NCI-H2081 treated with DMSO at 0.1 percent for 48 hours (cell line): ENCODE measurements around the gene THAP8.
A peak's percentile ranks its signal among the peaks of the same experiment; 100 is the strongest.
"Not testable (repeated sequence)": the region's sequence is repeated elsewhere in the genome, so short reads cannot be mapped to it uniquely, and the experiment has no call there.

Source experiments
- DNase-seq: peaks from one replicate; lab custom pipeline; 2025; lab: John Stamatoyannopoulos, UW

Gene THAP8

DNA sequence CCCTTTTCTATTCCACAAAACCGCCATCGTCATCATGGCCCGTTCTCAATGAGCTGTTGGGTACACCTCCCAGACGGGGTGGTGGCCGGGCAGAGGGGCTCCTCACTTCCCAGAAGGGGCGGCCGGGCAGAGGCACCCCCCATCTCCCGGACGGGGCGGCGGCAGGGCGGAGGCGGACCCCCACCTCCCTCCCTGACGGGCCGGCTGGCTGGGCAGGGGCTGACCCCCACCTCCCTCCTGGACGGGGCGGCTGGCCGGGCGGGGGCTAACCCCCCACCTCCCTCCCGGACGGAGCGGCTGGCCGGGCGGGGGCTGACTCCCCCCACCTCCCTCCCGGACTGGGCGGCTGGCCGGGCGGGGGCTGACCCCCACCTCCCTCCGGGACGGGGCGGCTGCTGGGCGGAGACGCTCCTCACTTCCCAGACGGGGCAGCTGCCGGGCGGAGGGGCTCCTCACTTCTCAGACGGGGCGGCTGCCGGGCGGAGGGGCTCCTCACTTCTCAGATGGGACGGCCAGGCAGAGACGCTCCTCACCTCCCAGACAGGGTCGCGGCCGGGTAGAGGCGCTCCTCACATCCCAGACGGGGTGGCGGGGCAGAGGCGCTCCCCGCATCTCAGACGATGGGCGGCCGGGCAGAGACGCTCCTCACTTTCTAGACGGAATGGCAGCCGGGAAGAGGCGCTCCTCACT is 14.9 kb upstream of the THAP8 start:
- not testable (repeated sequence) for DNase-seq

- DNase-seq, result no peak
Observed at GRCh38 chr19:36067681-36068080, 13.6 kb upstream of the THAP8 start.

DNA sequence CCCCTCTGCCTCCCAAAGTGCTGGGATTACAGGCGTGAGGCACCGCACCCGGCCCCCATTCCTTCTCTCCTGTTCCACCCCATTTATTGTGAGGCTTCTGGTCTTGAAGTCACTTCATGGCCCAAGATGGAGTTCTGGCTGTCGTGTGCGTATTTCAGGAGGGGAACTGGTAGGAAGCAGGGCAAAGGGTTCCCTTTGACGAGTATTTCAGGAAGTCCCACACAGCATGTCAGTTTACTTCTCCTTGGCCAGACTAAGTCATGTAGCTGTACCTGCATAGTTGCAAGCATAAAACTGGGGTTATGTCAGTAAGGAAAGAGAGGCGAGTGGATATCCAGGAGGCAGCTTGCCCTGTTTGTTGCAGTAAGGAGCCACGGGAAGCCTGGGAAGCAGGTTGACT is 10.7 kb upstream of the THAP8 start:
- DNase-seq, result no peak

DNA sequence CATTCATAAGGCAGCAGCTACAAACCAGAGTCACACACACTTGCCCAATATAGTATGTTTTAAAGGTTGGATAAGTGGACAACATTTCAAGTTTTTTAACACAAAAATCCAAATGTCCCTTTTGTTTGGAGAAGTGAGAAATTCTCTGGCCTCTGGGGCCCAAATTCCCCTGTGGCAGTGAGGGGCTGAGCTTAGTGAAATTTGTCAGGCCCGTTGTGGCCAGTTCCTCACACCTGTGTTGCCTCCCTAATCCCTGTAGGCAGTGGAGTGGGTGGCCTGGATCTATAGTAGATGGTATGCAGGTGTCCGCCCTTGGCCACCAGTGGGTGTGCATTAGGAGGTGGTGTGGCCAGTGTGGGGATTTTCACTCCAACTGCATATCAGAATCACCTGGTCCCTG is 7.3 kb upstream of the THAP8 start:
- DNase-seq, result no peak

DNA sequence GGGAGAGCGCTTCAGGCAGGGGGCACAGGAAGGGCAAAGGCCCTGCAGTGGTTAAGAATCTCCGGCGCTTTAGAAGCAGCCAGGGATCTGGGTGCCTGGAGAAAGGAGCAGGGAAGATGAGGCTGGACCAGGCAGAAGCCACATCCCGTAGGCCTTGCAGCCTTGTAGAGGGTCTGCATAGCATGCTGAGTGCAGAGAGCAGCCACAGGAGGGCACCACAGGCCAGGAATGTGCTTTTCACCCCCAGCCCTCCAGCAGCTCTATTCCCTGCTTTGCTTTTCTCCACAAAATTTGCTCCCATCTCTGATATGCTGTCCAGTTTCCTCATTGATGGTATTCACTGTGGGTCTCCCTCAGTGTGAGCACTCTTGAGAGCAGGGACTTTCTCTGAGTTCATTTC is 6.3 kb upstream of the THAP8 start:
- DNase-seq, result no peak

- DNase-seq, result no peak
Observed at GRCh38 chr19:36059180-36059910, 5.3 kb upstream of the THAP8 start.

- DNase-seq, result no peak
Observed at GRCh38 chr19:36058481-36059179, 4.5 kb upstream of the THAP8 start.

DNA sequence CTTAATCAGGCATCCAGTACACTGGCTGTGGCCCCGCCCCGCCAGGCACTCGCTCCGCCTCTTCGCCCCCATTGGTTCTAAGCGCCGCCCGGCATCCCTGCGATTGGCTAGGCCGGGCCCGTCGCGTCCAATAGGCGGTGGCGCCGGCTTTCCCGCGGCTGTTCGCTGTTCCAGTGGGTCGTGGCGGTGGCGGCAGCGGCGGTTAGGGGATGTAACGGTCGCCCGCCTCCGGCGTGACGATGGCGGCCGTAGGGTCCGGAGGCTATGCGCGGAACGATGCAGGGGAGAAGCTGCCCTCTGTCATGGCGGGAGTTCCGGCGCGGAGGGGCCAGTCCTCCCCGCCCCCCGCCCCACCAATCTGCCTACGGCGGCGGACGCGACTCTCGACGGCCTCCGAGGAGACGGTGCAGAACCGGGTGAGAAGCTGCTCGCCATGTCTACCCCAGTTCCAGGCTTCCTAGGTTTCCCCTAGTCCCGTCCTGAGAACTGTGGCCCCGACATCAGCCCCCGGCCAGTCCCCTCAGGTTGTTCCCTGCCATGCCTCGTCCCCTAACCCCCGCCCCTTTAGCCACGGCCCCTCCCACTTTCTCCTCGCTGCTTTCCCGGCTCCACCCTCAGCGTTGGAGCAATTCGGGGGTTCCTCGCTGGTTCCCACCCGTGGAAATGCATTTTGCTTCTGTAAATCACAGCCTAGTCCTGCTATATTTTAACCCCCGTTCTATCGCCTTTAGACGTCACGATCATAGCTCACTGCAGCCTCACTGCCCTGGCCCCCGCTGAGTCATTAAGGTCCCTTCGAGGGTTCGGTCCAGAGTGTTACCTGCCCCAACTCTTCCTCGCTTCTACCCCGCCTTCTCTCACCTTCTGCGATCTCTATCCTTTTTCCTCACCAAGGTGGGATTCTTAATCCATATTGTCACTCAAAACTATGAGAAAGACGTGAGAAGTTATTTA is 925 bp upstream of the THAP8 start, which contains the start of gene WDR62:
TSS of gene WDR62 (plus strand) at position 165 of the 954 bp plus-strand sequence. CDS start at position 240, 75 bp downstream.
- DNase-seq, result peak; percentile 95

GRCh38 chr19:36051637-36052036 is 2.4 kb downstream of the THAP8 start:
- no peak for DNase-seq

- no peak for DNase-seq
Observed at GRCh38 chr19:36051236-36051635, 2.8 kb downstream of the THAP8 start.

- DNase-seq, result no peak
Observed at GRCh38 chr19:36049080-36049698, 4.9 kb downstream of the THAP8 start.

GRCh38 chr19:36047835-36048234 is 6.2 kb downstream of the THAP8 start:
- no peak for DNase-seq

DNA sequence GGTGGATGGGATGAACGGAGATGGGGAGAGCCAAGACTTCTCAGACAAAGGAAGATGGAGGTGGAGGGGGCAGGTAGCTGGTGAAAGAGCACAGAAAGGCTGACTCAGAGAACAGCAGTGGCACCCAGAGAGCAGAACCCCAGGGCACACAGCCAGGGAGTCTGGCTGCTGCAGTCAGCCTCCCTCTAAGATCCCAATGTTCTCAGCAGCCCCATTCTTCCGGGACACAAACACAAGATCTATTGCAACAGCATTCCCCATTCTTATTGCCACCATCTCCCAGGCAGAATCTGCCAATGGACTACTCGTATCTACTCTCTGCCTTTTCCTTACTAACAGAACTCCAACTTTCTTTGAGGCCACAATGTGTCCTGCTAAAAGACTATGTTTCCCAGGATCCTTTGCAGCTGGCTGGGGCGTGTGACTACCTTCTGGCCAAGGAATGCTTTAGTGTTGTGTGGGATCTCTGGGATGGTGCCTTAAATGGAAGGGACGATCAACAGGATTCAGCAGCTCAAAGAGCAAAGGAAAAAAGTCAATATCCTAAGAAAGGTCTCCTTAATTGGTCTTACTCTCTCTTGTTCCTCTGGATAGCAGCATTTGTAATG is 7.5 kb downstream of the THAP8 start:
- DNase-seq, result no peak

DNA sequence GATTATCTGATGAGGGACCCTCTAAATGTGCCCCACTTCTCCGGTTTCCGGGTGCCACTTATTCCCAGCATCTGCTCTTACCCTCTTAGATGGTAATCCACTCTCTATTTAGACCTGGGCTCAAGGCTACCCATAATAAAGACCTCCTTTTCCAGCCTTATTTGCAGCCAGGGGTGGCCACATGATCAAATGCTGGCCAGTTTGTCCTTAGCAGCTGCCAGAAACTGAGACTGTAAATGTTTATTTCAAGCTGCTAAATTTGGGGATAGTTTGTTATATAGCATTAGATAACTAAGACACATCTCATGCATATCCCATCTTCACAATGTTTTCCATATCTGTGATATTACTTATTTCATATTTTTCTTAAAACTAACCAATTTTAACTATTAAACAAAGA is 10.1 kb downstream of the THAP8 start:
- no peak for DNase-seq

GRCh38 chr19:36041831-36042230 is 12.3 kb downstream of the THAP8 start:
- DNase-seq, result no peak

DNA sequence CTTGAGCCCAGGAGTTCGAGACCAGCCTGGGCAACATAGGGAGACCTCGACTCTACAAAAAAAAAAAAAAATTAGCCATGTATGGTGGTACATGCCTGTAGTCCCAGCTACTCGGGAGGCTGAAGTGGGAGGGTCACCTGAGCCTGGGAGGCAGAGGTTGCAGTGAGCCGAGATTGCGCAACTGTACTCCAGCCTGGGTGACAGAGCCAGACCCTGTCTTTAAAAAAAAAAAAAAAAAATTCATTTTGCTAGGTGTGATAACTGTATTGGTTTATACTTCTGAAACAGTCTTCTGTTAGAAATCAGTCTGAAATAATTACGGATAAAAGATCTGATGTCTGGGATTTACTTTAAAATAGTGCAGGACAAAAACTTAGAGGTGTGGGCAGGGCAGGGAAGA is 13.0 kb downstream of the THAP8 start:
- not testable (repeated sequence) for DNase-seq

GRCh38 chr19:36040495-36040894 is 13.6 kb downstream of the THAP8 start:
- DNase-seq, result no peak

DNA sequence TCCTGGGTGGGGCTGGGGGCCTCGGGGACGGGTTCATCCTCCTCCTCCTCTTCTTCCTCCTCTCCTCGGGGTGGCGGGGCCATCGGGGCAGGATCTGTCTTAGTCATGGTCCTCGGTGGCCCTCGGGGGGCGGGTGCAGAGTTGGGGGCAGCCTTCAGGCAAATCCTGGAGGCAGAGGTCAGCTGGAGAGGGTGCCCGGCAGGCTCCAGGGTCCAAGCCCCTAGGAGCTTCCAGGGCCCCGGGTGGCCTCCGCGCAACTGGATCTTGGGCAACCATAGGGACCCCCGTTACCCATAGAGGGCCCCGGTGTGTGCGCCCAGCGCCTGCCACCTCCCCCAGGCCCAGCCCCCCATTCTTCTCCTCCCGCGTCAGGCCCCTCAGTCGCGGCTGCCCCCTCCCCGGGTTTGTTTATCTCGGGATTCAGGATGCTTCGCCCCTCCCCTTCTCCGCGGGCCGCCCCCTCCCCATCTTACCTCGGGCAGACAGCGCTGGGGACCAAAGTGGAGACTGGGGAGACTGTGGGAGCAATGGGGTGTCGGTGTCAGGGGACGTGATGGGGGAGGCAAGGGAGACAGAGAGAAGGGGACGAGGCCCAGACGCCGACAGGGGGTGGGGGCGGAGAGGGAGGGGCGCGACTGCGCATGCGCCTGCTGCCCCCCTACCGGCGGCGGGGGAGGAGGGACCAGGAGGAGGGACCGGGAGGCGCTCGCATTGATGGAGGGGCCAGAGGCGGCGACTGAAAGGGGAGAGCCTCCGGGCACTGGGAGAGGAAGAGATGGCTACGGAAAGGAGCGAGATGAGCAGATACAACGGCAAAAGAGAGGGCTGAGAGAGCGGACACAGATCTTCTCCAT is 21.6 kb downstream of the THAP8 start, which contains the start of gene CLIP3:
TSS of gene CLIP3 (minus strand) at position 623 of the 854 bp plus-strand sequence. CDS start at position 107, 516 bp downstream.
- DNase-seq, result no peak

GRCh38 chr19:36031308-36031707 is 22.8 kb downstream of the THAP8 start:
- no peak for DNase-seq
